IPS-NIHi11 (cell line): Measurements from ENCODE around the gene KLHDC8B.
"Not testable (repeated sequence)": the region's sequence is repeated elsewhere in the genome, so short reads cannot be mapped to it uniquely, and the experiment has no call there.

Experiments used
- DNase-seq: peaks from one replicate; pipeline ENCODE4 v3.0.0; 2012; ENCODE audit warnings: mixed read lengths, low spot score

KLHDC8B gene

DNA sequence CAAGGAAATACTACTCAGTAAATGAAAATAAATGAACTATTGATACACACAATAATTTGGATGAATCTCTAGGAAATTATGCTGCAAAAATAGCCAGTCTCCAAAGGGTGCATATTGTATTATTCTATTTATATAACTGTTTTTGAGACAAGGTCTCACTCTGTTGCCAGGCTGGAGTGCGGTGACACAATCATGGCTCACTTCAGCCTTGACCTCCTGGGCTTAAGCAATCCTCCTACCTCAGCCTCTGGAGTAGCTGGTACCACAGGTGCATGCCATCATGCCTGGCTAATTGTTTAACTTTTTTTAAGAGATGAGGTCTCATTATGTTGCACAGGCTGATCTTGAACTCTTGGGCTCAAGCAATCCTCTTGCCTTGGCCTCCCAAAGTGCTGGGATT is 12.5 kb downstream of the KLHDC8B start:
- no peak for DNase-seq

DNA sequence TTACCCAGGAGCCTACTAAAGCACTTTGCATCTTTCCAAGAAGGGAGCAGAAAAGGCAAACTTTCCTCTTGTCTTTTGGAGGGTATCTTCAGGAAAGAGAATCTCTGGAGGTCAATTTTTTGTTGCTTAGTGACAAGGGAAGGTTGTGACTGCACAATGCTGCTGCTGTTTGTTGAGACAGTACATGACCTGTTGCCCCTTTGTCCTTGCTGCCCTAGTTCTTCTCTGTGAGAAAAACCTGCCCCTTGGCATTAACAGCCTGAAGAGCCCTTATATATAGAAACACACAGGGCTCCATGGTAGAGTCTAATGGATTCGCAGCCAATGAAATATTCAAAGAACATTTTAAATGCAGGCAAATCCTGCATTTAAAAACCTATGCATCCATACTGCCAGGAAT is 20.3 kb downstream of the KLHDC8B start:
- no peak for DNase-seq

DNA sequence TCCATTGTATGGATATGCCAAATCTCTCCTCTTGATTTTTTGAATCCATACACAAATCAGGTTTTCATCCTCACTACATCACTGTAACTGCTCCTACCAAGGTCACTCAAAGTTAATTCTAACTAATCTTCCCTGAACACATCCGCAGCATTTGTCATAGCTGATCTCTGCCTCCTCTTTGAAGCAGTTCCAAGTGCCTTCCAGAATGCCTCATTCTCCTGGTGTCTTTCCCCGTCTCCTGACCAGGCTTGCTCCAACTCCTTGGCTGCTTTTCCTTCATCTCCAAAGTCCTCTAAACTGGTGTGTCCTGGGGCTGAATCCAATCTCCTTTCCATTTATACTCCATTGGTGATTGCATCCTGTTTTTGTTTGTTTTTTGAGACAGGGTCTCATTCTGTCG is 26.8 kb downstream of the KLHDC8B start:
- DNase-seq = no peak

DNA sequence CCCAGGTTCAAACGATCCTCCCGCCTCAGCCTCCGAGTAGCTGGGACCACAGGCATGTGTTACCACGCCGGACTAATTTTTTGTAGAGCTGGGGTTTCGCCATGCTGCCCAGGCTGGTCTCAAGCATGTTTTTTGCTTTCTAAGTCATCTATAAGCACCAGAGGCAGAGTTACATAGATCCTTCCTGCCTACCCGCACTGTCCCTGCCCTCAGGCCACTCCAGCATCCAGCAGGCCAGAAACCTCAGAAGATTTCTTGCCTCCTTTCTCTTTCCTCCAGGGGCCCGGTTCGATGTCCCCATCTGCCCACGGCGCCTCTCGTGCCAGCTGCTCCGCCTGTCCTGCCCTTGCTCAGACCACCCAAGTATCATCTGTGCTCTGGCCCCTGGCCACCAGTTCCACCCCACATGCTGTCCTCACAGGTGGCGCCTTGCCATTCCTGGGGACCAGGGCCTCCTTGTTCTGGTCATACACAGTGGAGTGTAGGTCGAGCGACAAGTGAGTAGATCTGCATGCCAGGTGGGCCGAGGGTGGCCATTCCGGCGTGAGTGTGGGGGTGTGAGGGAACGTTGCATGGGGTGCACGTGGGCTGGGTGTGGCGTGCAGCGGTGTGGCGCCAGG is 27.3 kb downstream of the KLHDC8B start:
- DNase-seq = no peak

GRCh38 chr3:49199239-49199899 is 28.0 kb downstream of the KLHDC8B start:
- DNase-seq = peak; percentile 78

- DNase-seq = no peak
Measured at GRCh38 chr3:49199900-49200281, 28.5 kb downstream of the KLHDC8B start.

- DNase-seq = no peak
Measured at GRCh38 chr3:49213541-49213943, 42.1 kb downstream of the KLHDC8B start.

- no peak for DNase-seq
Measured at GRCh38 chr3:49213998-49214397, 42.6 kb downstream of the KLHDC8B start.

DNA sequence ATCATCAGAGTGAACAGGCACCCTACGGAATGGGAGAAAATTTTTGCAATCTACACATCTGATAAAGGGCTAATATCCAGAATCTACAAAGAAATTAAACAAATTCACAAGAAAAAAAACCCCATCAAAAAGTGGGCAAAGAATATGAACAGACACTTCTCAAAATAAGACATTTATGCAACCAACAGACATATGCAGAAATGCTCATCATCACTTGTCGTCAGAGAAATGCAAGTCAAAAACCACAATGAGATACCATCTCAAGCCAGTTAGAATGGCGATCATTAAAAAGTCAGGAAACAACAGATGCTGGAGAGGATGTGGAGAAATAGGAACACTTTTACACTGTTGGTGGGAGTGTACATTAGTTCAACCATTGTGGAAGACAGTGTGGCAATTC is 45.3 kb downstream of the KLHDC8B start:
- DNase-seq = not testable (repeated sequence)

DNA sequence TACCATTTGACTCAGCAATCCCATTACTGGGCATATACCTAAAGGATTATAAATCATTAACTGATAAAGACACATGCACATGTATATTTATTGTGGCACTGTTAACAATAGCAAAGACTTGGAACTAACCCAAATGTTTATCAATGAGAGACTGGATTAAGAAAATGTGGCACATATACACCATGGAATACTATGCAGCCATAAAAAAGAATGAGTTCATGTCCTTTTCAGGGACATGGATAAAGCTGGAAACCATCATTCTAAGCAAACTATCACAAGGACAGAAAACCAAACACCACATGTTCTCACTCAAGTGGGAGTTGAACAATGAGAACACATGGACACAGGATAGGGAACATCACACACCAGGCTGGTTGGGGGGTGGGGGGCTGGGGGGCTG is 45.7 kb downstream of the KLHDC8B start:
- DNase-seq = not testable (repeated sequence)

- no peak for DNase-seq
Measured at GRCh38 chr3:49217688-49218470, 46.5 kb downstream of the KLHDC8B start.

DNA sequence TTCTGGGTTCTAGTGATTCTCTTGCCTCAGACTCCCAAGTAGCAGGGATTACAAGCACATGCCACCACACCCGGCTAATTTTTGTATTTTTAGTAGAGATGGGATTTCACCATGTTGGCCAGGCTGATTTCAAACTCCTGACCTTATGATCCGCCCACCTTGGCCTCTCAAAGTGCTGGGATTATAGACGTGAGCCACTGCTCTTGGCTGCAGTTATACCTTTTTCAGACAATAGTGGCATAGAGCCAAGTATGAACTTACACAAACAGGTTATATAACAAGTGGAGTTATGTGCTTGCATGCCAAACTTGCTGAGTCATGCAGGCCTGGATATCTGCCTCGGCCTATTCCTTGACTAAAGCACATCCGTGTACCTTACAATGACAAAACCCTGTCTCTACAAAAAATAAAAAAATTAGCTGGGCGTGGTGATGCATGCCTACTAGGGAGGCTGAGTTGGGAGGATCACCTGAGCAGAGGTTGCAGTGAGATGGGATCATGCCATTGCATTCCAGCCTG is 47.1 kb downstream of the KLHDC8B start:
- DNase-seq = not testable (repeated sequence)

- no peak for DNase-seq
Measured at GRCh38 chr3:49219132-49219531, 47.7 kb downstream of the KLHDC8B start.

GRCh38 chr3:49220985-49221563 is 49.7 kb downstream of the KLHDC8B start:
- DNase-seq = not testable (repeated sequence)

DNA sequence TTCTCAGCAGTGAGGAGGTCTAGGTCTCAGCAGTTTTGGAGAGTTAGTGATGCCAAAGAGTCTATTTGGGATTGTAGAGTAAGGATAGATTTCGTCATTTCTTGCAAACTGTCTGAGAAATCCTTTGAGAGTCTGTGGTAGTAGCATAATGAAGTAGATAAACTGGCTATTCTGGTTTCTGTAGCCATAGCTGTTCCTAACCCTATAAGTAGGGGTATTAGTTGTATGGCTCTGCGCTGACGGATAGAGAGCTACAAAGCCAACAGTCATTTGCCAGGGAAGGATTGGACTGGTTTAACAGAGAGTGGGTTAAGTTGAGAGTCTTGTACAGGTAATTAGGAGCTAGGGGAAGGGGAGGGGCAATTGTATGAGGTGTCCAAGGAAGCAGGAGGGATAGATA is 50.6 kb downstream of the KLHDC8B start:
- no peak for DNase-seq
